Activated CD4-positive, alpha-beta T cell treated with anti-CD3 and anti-CD28 coated beads for 24 hours (primary cell): ENCODE measurements around the gene ICE1.
"Not testable (repeated sequence)": the region's sequence is repeated elsewhere in the genome, so short reads cannot be mapped to it uniquely, and the experiment has no call there.

Source experiments
- DNase-seq, 2 donors: peaks; one replicate each; pipeline ENCODE4 v3.0.0-alpha.2; 2020; ENCODE audit warnings: low read depth in 2 of 2

Gene ICE1

DNA sequence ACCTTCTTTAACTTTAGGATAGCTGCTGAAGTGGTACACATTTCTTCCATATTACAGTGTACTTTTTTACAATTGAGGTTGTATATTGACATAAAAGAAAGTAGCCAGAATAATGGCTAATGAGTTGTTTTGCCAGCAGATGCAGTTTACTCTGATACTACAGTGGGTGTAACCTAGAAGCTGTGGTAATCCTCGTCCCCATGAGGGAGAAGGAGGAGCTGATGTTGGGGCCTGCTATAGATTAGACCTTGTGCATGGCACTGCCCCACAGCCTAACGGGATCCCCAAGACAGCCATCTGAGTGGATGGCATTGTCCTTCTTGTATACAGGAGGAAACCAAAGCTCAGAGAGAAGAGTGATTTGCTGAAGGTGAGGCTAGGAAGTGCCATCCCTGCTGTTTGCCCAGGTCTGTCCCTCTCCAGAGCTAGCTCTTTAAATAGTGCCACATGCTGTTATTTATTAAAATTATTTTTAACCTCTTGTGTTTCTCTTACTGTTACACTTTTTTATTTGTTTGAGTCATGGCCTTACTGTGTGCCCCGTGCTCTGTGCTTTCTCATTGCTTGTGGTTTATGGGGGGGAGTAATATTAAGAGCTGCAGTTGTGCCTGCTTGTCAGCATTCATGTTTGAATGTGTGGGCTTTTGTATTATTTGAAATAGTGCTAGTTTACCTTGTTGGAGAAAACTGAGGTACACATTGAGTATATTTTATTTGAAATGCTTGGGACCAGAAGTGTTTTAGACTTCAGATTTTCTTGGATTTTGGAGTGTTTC lies 65.3 kb downstream of the ICE1 start:
- no peak for DNase-seq

DNA sequence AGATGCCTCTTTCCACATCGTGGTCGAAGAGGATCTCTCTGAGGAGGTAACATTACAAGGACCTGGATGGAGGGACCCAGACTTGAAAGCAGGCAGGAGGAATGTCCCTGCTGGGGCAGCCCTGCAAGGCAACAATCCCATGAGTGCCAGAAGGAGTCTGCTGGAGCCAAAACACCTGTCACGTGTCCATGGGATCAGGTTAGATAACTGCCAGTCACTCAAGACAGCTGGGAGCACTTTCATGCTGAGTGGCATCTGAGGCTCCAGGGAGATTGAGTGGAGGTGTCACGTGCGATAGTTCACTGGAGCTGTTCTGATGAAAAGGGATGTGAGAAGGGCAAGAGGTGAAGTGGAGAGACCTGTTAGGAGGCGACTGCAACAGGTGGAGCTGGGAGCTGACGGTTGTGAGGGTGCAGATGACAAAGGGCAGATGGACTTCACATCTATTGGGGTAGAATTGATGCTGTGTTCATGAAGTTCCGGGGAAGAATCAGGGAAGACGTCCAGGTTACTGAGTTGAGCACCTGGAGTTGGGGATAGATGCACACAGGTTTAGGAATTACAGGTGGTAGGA lies 68.4 kb downstream of the ICE1 start:
- no peak for DNase-seq

DNA sequence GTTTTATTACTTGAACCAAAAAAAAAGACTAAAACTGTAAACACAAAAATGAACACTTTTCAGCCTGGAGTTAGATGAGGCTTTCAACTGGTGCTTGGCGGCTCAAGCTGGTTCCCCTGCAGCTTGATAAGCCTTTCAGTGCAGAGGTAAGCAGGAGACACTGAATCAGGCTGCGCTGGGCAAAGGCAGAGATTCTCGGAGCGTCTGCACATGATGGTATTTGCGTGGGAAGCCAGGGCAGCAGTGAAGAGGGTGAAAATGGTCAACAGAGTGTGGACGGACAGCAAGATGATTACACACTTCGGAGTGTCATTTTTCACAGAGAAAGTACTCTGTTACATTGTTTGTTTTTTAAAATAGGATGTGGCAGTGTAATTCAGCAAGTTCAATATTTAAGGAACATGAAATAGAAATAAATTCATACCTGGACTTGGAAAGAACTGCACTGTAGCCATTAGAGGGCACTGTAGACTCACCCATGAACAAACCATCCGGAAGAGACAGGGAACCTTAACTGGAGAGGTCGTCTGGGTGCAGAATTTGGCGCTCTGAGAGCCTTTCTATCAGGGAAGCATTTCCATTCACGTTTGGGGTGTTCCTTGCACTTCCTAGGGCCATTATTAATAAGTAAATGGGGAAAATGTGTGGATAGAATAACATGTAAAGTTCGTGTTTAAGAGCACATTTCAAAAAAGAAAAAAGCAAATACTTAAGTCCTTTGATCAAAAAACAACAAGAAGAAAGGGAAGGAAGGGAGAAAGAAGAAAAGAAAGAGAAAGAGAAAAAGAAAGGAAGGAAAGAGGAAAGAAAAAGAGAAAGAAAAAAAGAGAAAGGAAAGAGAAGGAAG lies 69.8 kb downstream of the ICE1 start:
- DNase-seq: peak in 1 of 2 donors; percentile 2

DNA sequence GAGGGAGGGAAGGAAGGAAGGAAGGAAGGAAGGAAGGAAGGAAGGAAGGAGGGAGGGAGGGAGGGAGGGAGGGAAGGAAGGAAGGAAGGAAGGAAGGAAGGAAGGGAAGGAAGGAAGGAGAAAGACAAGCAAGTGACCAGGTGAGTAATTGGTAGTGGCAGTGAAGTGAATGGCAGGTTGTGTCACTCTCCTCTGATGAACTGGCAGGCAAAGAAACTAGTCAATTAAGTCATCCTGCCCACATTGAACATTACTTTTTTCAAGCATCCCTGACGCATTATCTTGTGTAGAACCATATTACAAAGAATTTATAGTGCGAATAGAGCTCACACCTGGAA lies 70.4 kb downstream of the ICE1 start:
- DNase-seq: not testable (repeated sequence)

- peak; percentile 62 to 71 for DNase-seq
Observed at GRCh38 chr5:5494489-5495402, 72.3 kb downstream of the ICE1 start.

GRCh38 chr5:5497152-5497788 lies 74.8 kb downstream of the ICE1 start:
- DNase-seq: no peak

- no peak for DNase-seq
Observed at GRCh38 chr5:5499442-5499841, 77.0 kb downstream of the ICE1 start.

- no peak for DNase-seq
Observed at GRCh38 chr5:5504325-5504724, 81.8 kb downstream of the ICE1 start.

GRCh38 chr5:5505815-5506214 lies 83.3 kb downstream of the ICE1 start:
- DNase-seq: no peak

GRCh38 chr5:5508391-5508790 lies 85.9 kb downstream of the ICE1 start:
- no peak for DNase-seq

- DNase-seq: no peak
Observed at GRCh38 chr5:5511904-5512416, 89.5 kb downstream of the ICE1 start.

DNA sequence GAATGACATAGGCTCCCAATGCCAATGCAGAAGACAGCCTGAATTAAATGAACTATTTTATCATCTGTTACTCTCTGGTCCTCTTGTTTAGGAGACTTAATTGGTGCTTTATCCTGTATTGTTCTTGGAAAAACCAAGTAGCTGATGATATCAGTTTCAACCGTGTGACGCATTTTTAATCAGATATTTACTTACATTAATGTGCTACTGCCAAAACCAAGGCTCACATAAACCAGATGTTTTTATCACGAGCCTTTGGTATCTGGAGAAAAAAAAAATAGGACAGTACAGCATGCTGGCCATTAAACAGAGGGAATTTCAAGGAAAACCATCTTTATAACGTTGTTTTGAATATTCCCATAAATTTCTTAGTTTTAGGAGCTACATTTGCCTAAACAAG lies 90.1 kb downstream of the ICE1 start:
- DNase-seq: no peak

DNA sequence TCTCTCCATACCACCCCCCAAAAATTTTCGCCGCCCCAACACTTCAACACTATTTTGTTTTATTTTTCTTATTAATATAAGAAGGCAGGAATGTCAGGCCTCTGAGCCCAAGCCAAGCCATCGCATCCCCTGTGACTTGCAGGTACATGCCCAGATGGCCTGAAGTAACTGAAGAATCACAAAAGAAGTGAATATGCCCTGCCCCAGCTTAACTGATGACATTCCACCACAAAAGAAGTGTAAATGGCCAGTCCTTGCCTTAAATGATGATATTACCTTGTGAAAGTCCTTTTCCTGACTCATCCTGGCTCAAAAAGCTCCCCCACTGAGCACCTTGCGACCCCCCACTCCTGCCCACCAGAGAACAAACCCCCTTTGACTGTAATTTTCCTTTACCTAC lies 98.1 kb downstream of the ICE1 start:
- not testable (repeated sequence) for DNase-seq

DNA sequence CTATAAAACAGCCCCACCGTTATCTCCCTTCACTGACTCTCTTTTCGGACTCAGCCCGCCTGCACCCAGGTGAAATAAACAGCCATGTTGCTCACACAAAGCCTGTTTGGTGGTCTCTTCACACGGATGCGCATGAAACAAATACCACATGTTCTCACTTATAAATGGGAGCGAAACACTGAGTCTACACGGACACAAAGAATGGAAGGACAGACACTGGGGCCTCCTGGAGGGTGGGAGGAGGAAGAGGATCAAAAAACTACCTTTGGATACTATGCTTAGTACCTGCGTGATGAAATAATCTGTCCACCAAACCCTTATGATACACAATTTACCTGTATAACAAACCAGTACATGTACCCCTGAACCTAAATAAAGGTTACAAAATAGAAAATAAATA lies 98.6 kb downstream of the ICE1 start:
- no peak for DNase-seq

GRCh38 chr5:5521478-5521877 lies 99.0 kb downstream of the ICE1 start:
- DNase-seq: no peak

DNA sequence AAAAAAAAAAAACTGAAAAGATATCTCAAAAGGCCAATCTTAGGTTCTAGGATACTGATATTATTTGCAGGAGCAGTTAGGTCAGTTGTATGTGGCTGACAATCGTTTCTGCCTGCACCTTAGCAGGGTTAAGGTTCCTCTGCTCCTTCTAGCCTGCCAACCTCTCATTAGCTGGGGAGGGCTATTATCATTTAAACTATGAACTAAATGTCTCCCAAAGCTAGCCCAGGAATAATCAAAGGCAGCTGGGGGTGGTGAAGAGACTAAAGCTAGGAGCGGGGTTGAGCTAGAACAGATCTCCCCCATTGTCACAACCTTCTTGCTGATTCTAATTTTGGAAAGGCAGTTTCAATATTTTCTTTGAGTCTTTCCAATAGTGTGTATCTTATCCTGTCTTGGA lies 99.9 kb downstream of the ICE1 start:
- no peak for DNase-seq

- DNase-seq: no peak
Observed at GRCh38 chr5:5523066-5523505, 100.6 kb downstream of the ICE1 start.

DNA sequence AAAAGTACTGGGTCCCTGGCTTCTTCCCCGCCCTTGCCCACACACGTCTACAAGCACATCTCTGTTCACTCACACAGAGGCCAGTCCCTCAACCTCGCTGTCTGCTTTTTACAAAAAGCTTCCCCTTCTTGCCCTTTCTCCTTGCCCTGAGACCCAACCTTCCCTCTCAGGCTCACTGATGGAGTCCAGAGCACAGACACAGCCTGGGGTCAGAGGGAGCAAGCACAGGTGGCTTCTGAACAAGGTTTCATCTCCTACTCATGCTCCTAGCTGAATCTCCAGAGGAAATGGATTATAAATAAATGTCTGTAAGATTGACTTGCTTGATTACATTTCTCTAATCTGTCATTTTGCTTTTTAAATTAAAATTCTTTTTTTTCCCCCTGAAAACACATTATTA lies 101.8 kb downstream of the ICE1 start:
- DNase-seq: no peak

DNA sequence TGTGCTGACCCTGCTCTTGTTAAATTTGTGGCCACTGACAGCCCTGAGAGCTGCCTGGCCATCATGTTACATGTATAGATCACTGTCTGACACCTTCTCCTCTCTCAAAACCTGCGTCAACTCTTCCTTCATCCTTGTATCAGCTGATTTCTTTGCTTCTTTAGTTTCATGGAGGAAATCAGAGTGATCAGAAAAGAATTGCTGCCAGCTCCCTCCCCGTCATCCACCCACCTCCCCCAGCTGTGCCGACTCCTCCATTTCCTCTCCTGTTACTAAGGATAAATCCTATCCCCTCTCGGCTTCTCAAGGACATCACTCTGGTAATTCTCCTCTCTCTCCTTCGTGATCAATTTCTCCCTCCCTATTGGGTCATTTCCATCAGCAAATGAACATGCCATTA lies 108.9 kb downstream of the ICE1 start:
- DNase-seq: no peak

- DNase-seq: no peak
Observed at GRCh38 chr5:5532306-5533076, 110.0 kb downstream of the ICE1 start.
